Immature natural killer cell (primary cell): ENCODE results near the gene ITGB3BP. TPM values are rescaled to one million over a fixed set of nuclear protein-coding genes. Genes with fewer than 3 reads are reported as not detected.

Experiments
- DNase-seq, 3 donors: peaks; one replicate each; pipeline ENCODE4 v3.0.0; 2022; ENCODE audit warnings: mixed read lengths in 1 of 3
- H3K27ac Mint-ChIP-seq, 6 donors: one replicate each; pipeline ENCODE4 v1.8.0; 2020; ENCODE audit warnings: mixed read lengths in 6 of 6, mild to moderate bottlenecking in 5 of 6, inconsistent platforms in 4 of 6, moderate library complexity in 3 of 6
- H3K27me3 Mint-ChIP-seq, 3 donors: one replicate each; pipeline ENCODE4 v1.8.0; 2020 to 2021; ENCODE audit warnings: low read depth in 3 of 3, mild to moderate bottlenecking in 3 of 3, mixed read lengths in 3 of 3, moderate library complexity in 3 of 3, inconsistent platforms in 1 of 3
- H3K36me3 Mint-ChIP-seq, 3 donors: one replicate each; pipeline ENCODE4 v1.8.0; 2020; ENCODE audit warnings: mixed read lengths in 3 of 3, inconsistent platforms in 2 of 3, mild to moderate bottlenecking in 2 of 3
- H3K4me1 Mint-ChIP-seq, 2 donors: one replicate each; pipeline ENCODE4 v1.8.0; 2020; ENCODE audit warnings: inconsistent platforms in 2 of 2, mild to moderate bottlenecking in 2 of 2, mixed read lengths in 2 of 2, moderate library complexity in 1 of 2
- H3K4me3 Mint-ChIP-seq, 5 donors: one replicate each; pipeline ENCODE4 v1.8.0; 2020; ENCODE audit warnings: mild to moderate bottlenecking in 5 of 5, mixed read lengths in 5 of 5, inconsistent platforms in 3 of 5, moderate library complexity in 3 of 5
- H3K9me3 Mint-ChIP-seq, 6 donors: one replicate each; pipeline ENCODE4 v1.8.0; 2020; ENCODE audit warnings: mild to moderate bottlenecking in 6 of 6, mixed read lengths in 6 of 6, inconsistent platforms in 4 of 6, moderate library complexity in 3 of 6
- polyA plus RNA-seq, 3 donors: library from polyadenylated mRNA; unstranded; fragments of 300-500 nt; fragmentation: Illumina TruSeq; gene quantifications; one replicate each; pipeline ENCODE4 v1.2.3, GENCODE V29; 2021

The ITGB3BP gene
- polyA plus RNA-seq, 3 donors from 2014 or later = 7.9 to 24.0 (median 23.5) TPM

DNA sequence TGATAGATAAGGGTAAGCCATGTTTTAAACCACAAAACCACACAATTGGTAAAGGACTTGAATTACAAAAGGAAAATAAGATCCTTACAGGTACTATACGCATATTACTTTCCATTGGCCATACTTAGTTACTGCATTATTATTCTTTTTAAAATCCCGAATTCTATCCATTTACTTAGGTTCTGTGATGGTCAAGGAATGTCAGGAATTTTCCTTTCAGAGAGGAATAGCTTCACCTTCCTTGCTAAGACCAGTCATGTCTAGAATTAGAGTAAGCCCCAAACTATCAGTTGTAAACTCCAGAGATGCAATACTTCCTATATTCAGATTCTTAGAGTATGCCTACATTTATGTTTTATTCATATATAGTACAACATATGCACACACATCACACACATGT, 14.0 kb upstream of the ITGB3BP start:
- Mint-ChIP-seq H3K36me3 (peaks cover 0 to 9% (median 5%) of the 10 kb centered on the region in 3 donors), H3K4me1 (no peaks in the 10 kb centered on the region), H3K27me3 (no peaks in the 10 kb centered on the region), H3K4me3 (no peak overlapping the region), H3K9me3 (no peaks in the 10 kb centered on the region), H3K27ac (no peak overlapping the region)
- no peak for DNase-seq

DNA sequence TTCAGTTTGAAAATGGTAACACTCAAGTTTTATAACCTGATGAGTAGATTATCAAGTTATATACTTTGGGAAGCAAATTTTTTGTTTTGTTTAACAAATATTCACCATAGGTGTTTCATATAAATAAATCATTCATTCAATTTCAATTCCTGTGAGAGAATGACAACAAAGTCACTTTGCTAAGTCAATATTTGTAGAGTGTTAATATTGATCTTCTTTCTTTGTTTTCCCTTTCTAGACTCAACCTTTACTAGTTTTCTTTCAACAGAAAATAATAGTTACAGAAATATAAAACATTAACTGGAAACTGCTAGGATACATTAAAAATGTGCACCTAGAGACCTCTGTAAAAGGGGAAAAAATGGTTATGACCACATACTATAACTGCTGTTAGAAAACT, 11.4 kb upstream of the ITGB3BP start:
- no peaks in the 10 kb centered on the region for H3K27me3 Mint-ChIP-seq
- no peaks in the 10 kb centered on the region for H3K4me1 Mint-ChIP-seq
- no peak overlapping the region for H3K27ac Mint-ChIP-seq
- H3K9me3 Mint-ChIP-seq = no peaks in the 10 kb centered on the region
- DNase-seq = no peak
- no peak overlapping the region for H3K4me3 Mint-ChIP-seq
- peaks cover 0 to 13% (median 9%) of the 10 kb centered on the region in 3 donors for H3K36me3 Mint-ChIP-seq

DNA sequence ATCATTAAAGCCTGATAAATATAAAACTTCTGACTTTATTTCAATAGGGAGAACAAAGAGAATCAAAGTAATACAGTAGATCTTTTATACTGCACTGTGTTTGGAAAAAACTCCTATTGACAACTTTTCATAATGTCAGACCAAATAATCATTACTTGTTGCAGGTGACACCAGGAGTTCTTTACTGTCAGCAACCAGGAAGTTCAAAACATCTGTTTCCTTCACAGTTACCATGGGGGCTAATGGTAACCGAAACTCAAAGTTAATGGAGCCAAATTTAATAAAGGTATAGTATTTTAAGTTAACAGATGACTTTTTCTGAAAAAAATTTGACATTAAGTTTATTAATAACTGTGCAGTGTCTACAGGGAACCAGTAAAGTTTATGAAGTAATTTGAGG, 10.9 kb upstream of the ITGB3BP start:
- no peaks in the 10 kb centered on the region for H3K4me1 Mint-ChIP-seq
- H3K27ac Mint-ChIP-seq = no peak overlapping the region
- DNase-seq = no peak
- no peaks in the 10 kb centered on the region for H3K9me3 Mint-ChIP-seq
- H3K27me3 Mint-ChIP-seq = no peaks in the 10 kb centered on the region
- H3K36me3 Mint-ChIP-seq = peaks cover 0 to 13% (median 9%) of the 10 kb centered on the region in 3 donors
- no peak overlapping the region for H3K4me3 Mint-ChIP-seq

DNA sequence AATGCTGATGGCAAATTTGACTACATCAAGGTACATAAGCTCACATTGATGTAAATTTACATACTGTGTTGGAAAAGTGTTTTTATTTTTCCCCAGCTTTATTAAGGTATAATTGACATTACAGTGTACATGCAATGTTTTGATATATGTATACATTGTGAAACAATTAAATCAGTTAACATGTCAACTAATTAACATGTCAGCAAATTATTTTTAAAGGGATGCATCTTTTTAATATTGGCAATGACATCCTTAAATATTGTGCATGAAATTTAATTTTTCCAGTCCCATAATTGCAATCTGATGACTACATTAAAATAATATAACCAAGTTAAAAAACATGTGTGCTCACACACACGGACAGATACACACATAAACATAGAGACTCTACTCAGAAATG, 9.7 kb upstream of the ITGB3BP start:
- DNase-seq = no peak
- Mint-ChIP-seq H3K27me3 (no peaks in the 10 kb centered on the region), H3K9me3 (no peaks in the 10 kb centered on the region), H3K4me3 (no peak overlapping the region), H3K27ac (no peak overlapping the region), H3K4me1 (no peaks in the 10 kb centered on the region), H3K36me3 (peaks cover 0 to 20% (median 13%) of the 10 kb centered on the region in 3 donors)

DNA sequence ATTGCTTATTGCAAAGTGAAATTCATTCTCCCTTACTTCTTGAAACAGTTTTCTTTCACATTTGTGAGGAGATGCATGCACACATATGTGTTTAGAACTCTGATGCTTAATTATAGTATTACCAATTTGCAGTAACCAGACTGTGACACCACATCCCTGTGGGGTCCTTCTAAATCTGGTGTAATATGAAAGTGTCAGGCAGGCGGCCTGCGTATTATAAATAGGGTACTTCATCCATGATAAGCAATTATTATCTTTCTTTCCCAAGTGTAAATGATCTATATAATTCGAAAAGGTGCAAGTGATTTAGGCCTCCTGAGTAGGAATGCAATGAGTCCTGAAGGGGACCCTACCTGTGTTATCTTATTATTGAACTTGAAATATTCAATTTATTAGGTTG, 1.2 kb upstream of the ITGB3BP start:
- Mint-ChIP-seq H3K4me3 (peak overlapping the region; percentile 88 to 98 (median 92)), H3K27ac (peak overlapping the region; percentile 96 to 99 (median 98)), H3K9me3 (no peaks in the 10 kb centered on the region), H3K4me1 (peaks cover 20 to 29% of the 10 kb centered on the region in 2 donors), H3K27me3 (peaks cover 5 to 11% (median 11%) of the 10 kb centered on the region in 3 donors), H3K36me3 (peaks cover 0 to 12% (median 4%) of the 10 kb centered on the region in 3 donors)
- DNase-seq = no peak

DNA sequence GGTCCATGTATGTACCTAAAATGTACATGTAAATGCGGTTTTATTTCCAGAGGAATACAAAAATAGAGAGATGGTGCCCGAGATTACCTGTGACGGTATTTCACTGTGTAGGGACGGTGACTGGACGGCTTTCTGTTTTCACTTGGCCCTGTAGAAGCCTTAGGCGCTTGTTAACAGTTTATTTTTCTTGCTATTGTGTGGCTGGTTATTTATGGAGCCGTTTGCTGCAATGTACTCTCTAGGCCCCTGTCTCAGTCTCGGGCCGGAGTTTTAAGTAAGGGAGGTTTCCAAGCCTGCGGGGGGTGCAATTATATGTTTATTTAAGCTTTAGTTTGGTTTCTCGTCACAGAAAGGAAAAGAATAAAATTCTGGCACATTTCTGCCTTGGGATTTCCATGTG, 713 bp upstream of the ITGB3BP start:
- H3K4me3 Mint-ChIP-seq = peak overlapping the region; percentile 88 to 98 (median 92)
- peaks cover 0 to 12% (median 4%) of the 10 kb centered on the region in 3 donors for H3K36me3 Mint-ChIP-seq
- peaks cover 20 to 29% of the 10 kb centered on the region in 2 donors for H3K4me1 Mint-ChIP-seq
- H3K9me3 Mint-ChIP-seq = no peaks in the 10 kb centered on the region
- DNase-seq = no peak
- peaks cover 5 to 11% (median 11%) of the 10 kb centered on the region in 3 donors for H3K27me3 Mint-ChIP-seq
- H3K27ac Mint-ChIP-seq = peak overlapping the region; percentile 96 to 99 (median 98)

DNA sequence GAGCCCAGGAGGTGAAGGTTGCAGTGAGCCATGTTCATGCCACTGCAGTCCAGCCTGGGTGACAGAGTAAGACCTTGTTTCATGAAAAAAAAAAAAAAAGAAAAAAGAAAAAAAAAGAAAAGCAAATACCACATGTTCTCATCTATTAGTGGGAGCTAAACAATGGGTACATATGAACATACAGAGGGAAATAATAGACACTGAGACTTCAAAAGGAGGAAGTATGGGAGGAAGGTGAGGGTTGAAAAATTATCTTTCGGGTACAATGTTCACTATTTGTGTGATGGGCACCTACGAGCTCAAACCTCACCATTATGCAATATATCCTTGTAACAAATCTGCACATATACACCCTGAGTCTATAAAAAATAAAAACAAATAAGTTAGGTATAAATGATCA, 6.4 kb downstream of the ITGB3BP start:
- no peak overlapping the region for H3K4me3 Mint-ChIP-seq
- H3K9me3 Mint-ChIP-seq = no peaks in the 10 kb centered on the region

DNA sequence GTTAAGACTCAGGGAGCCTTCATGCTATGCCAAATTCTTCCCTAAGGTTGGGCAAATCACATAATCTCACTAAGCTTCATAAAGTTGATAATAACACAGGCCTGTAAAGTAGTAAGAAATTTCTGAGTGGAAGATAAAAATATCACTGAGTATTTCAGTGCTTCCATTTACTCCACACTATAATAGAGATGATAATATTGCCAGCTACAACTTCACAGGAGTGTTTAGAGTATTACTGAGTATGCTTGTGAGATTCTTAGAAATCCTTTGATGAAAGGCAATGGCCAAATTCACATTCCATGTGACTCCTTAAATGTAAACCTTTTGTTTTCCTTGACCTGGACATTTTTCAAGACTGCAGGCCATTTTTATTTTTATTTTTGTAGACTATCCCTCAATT, 10.4 kb downstream of the ITGB3BP start:
- H3K27ac Mint-ChIP-seq = no peak overlapping the region
- no peaks in the 10 kb centered on the region for H3K27me3 Mint-ChIP-seq
- DNase-seq = no peak
- no peaks in the 10 kb centered on the region for H3K4me1 Mint-ChIP-seq
- H3K36me3 Mint-ChIP-seq = no peaks in the 10 kb centered on the region
- H3K4me3 Mint-ChIP-seq = no peak overlapping the region
- H3K9me3 Mint-ChIP-seq = no peaks in the 10 kb centered on the region

More for the DNA sequence above, 6.4 kb downstream of the ITGB3BP start:
- Mint-ChIP-seq H3K4me1 (no peaks in the 10 kb centered on the region), H3K27me3 (peaks cover 0 to 2% (median 0%) of the 10 kb centered on the region in 3 donors), H3K27ac (no peak overlapping the region), H3K36me3 (no peaks in the 10 kb centered on the region)
- DNase-seq = no peak

DNA sequence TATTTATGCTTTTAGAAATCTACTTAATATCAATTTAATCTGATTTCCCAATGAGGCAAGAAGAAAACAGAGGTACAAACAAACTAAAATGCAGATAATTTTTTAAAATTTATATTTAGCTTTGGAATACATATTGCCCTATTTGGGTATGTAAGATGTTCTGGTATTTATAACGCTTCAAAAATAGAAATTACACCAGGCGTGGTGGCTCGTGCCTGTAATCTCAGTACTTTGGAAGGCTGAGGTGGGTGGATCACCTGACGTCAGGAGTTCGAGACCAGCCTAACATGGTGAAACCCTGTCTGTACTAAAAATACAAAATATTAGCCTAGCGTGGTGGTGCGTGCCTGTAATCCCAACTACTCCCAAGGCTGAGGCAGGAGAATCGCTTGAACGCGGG, 13.3 kb downstream of the ITGB3BP start:
- Mint-ChIP-seq H3K4me3 (no peak overlapping the region), H3K36me3 (peaks cover 7 to 22% (median 20%) of the 10 kb centered on the region in 3 donors), H3K9me3 (no peaks in the 10 kb centered on the region), H3K27me3 (no peaks in the 10 kb centered on the region), H3K4me1 (no peaks in the 10 kb centered on the region), H3K27ac (no peak overlapping the region)
- DNase-seq = no peak

DNA sequence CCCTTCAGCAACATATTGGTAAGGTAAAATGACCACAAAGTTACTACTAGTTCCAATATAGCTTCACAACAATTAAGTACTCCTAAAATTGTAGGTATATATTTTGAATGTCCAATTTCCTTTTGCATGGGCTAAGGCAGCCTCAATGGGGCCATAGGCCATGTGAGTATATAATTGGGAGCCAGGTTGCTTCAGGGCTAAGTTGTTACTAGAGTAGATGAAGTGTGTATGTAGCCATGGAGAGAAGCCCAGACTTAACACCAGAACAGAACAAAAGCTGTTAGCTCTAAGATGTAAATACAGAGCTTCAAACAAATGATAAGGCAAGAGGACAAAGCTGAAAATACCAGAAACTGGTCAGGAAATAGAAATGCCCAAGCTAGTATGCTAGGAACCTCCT, 16.2 kb downstream of the ITGB3BP start:
- H3K27ac Mint-ChIP-seq = no peak overlapping the region
- H3K27me3 Mint-ChIP-seq = no peaks in the 10 kb centered on the region
- no peaks in the 10 kb centered on the region for H3K4me1 Mint-ChIP-seq
- no peaks in the 10 kb centered on the region for H3K9me3 Mint-ChIP-seq
- H3K4me3 Mint-ChIP-seq = no peak overlapping the region
- DNase-seq = no peak
- peaks cover 7 to 24% (median 23%) of the 10 kb centered on the region in 3 donors for H3K36me3 Mint-ChIP-seq

DNA sequence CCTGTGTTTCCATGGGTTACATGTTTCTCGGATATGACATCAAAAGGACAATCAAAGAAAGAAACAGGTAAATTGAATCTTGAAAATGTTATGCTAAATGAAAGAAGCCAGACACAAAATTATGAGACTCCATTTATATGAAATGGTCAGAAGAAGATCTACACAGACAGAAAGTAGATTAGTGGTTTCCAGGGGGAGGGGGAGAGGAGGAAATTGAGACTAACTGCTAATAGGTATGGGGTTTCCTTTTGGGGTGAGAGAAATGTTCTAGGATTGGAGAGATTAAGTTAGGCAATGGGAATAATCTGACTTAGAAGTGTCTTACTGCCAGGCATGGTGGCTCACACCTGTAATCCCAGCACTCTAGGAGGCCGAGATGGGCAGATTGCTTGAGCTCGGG, 21.8 kb downstream of the ITGB3BP start:
- peaks cover 5 to 27% (median 20%) of the 10 kb centered on the region in 3 donors for H3K36me3 Mint-ChIP-seq
- DNase-seq = no peak
- H3K9me3 Mint-ChIP-seq = no peaks in the 10 kb centered on the region
- H3K27ac Mint-ChIP-seq = peak overlapping the region in 1 of 6 donors; percentile 4
- H3K27me3 Mint-ChIP-seq = no peaks in the 10 kb centered on the region
- H3K4me1 Mint-ChIP-seq = no peaks in the 10 kb centered on the region
- no peak overlapping the region for H3K4me3 Mint-ChIP-seq

DNA sequence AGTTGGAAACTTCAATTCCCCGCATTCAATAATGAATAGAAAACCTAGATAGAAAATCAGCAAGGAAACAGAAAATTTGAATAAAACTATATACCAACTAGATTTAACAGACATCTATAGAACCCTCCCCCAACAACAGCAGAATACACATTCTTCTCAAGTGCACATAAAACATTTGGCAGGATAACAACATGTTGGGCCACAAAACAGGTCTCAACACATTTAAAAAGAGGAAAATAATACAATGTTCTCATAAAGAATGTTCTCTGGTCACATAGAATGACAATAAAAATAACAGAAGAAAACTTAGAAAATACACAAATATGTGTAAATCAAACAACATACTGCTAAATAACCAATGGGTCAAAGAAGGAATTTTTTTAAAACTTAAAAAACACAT, 24.9 kb downstream of the ITGB3BP start:
- Mint-ChIP-seq H3K9me3 (no peaks in the 10 kb centered on the region), H3K4me1 (no peaks in the 10 kb centered on the region), H3K27me3 (no peaks in the 10 kb centered on the region), H3K27ac (no peak overlapping the region), H3K4me3 (no peak overlapping the region), H3K36me3 (peaks cover 3 to 14% (median 6%) of the 10 kb centered on the region in 3 donors)
- DNase-seq = no peak

DNA sequence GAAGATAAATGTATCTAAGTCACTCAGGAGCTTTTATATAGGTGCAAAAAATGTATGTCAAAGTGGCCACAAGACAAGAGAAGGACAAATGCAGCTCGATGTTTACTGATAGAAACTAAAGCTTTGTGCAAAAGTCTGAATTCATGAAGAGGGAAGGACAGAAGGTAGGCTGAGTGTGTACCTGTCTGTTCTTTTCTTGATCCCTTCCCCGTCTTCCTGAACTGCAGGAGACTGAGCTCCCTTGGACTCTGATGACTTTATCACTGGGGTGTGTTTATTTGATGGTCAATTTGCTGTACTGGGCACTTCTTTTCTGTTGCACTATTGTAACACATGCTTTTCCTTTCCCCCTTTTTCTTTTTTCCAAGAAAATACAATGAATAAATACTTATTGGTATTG, 25.4 kb downstream of the ITGB3BP start:
- H3K27ac Mint-ChIP-seq = no peak overlapping the region
- H3K9me3 Mint-ChIP-seq = no peaks in the 10 kb centered on the region
- H3K27me3 Mint-ChIP-seq = no peaks in the 10 kb centered on the region
- no peaks in the 10 kb centered on the region for H3K4me1 Mint-ChIP-seq
- no peak overlapping the region for H3K4me3 Mint-ChIP-seq
- no peak for DNase-seq
- peaks cover 3 to 15% (median 6%) of the 10 kb centered on the region in 3 donors for H3K36me3 Mint-ChIP-seq

DNA sequence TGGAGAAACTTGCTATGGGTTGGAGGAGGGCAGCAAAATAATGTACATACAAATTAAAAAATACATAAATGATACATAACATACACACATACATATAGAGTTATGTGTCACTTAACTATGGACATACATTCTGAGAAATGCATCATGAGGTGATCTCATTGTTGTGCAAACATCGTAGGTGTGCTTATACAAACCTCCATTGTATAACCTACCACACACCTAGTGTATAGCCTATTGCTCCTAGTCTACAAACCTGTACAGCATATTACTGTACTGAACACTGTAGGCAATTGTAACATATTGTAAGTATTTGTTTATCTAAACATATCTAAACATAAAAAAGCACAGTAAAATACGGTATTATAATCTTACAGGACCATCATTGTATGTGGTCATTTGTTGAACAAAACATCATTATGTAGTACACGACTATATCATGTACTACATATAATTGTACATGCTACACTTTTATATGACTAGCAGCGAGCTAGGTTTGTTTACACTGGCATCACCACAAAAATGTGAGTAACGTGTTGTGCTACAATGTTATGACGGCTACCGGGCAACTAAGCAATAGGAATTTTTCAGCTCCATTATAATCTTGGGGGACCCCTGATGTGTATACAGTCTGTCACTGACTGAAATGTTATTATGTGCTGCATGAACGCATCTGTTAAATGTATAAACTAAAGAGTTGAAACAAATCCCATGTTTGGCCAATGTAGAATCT, 35.5 kb downstream of the ITGB3BP start:
- no peak for DNase-seq
- Mint-ChIP-seq H3K4me3 (no peak overlapping the region), H3K27ac (no peak overlapping the region), H3K36me3 (peaks cover 0 to 11% (median 3%) of the 10 kb centered on the region in 3 donors), H3K27me3 (no peaks in the 10 kb centered on the region), H3K4me1 (no peaks in the 10 kb centered on the region), H3K9me3 (no peaks in the 10 kb centered on the region)

DNA sequence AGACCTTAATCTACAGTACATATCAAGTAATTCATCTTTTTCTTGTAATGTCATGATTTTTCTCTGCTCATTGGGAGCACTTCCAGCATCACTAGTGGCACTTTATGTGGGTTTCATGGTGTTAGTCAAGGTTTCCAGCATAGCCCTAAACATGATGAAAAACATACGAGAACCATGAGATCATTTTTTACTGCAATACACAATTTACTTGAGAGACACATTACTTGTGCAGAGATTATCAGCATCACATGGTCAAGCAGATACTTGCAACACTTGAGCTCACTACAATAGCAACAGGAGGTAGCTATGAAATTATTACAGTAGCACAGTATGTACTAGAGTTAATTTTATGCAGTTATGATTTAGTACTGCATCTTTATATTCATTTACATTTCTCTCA, 36.4 kb downstream of the ITGB3BP start:
- peak overlapping the region in 1 of 6 donors; percentile 24 for H3K27ac Mint-ChIP-seq
- DNase-seq = no peak
- no peaks in the 10 kb centered on the region for H3K4me1 Mint-ChIP-seq
- no peak overlapping the region for H3K4me3 Mint-ChIP-seq
- no peaks in the 10 kb centered on the region for H3K27me3 Mint-ChIP-seq
- H3K36me3 Mint-ChIP-seq = peaks cover 0 to 8% (median 3%) of the 10 kb centered on the region in 3 donors
- no peaks in the 10 kb centered on the region for H3K9me3 Mint-ChIP-seq
